ENCODE measurements around the gene FGF3. TPM values are rescaled to one million over a fixed set of nuclear protein-coding genes. Genes with fewer than 3 reads are reported as not detected.

Gene FGF3
- not detected for total RNA-seq

GRCh38 chr11:69818603-69819441, at the start of gene FGF3:
Gene FGF3, minus strand, starts transcription at chr11:69819416. Its CDS starts 483 bp downstream, at chr11:69818933.
- Mint-ChIP-seq H3K4me3 (no peak within 1 kb of the TSS), H3K9me3 (no peaks in the 10 kb centered on the region), H3K36me3 (no peaks in the 10 kb centered on the region), H3K4me1 (no peaks in the 10 kb centered on the region), H3K27me3 (peaks cover 61% of the 10 kb centered on the region), H3K27ac (no peak within 1 kb of the TSS)
- no peak for DNase-seq

GRCh38 chr11:69868871-69869270, 49.7 kb upstream of the FGF3 start:
- Mint-ChIP-seq H3K4me3 (no peak overlapping the region), H3K9me3 (no peaks in the 10 kb centered on the region), H3K27ac (no peak overlapping the region), H3K36me3 (no peaks in the 10 kb centered on the region), H3K4me1 (no peaks in the 10 kb centered on the region), H3K27me3 (peaks cover 18% of the 10 kb centered on the region)
- DNase-seq: no peak

- no peak for DNase-seq
- Mint-ChIP-seq H3K4me3 (no peak overlapping the region), H3K27me3 (peaks cover 22% of the 10 kb centered on the region), H3K4me1 (no peaks in the 10 kb centered on the region), H3K27ac (no peak overlapping the region), H3K9me3 (no peaks in the 10 kb centered on the region), H3K36me3 (no peaks in the 10 kb centered on the region)
These were observed 49.0 kb upstream of the FGF3 start for GRCh38 chr11:69868006-69868810.

- H3K36me3 Mint-ChIP-seq: no peaks in the 10 kb centered on the region
- H3K27me3 Mint-ChIP-seq: peaks cover 25% of the 10 kb centered on the region
- DNase-seq: no peak
- no peaks in the 10 kb centered on the region for H3K9me3 Mint-ChIP-seq
- no peak overlapping the region for H3K27ac Mint-ChIP-seq
- no peak overlapping the region for H3K4me3 Mint-ChIP-seq
- H3K4me1 Mint-ChIP-seq: no peaks in the 10 kb centered on the region
These were observed 48.1 kb upstream of the FGF3 start for GRCh38 chr11:69867076-69868005.

GRCh38 chr11:69866648-69867047, 47.4 kb upstream of the FGF3 start:
- Mint-ChIP-seq H3K27me3 (peaks cover 25% of the 10 kb centered on the region), H3K4me3 (no peak overlapping the region), H3K4me1 (no peaks in the 10 kb centered on the region), H3K9me3 (no peaks in the 10 kb centered on the region), H3K36me3 (no peaks in the 10 kb centered on the region), H3K27ac (no peak overlapping the region)
- DNase-seq: no peak

GRCh38 chr11:69865707-69866106, 46.5 kb upstream of the FGF3 start:
- Mint-ChIP-seq H3K9me3 (no peaks in the 10 kb centered on the region), H3K4me3 (no peak overlapping the region), H3K27ac (no peak overlapping the region), H3K36me3 (no peaks in the 10 kb centered on the region), H3K4me1 (no peaks in the 10 kb centered on the region), H3K27me3 (peaks cover 29% of the 10 kb centered on the region)
- DNase-seq: no peak

- peaks cover 30% of the 10 kb centered on the region for H3K27me3 Mint-ChIP-seq
- H3K9me3 Mint-ChIP-seq: no peaks in the 10 kb centered on the region
- DNase-seq: no peak
- H3K4me3 Mint-ChIP-seq: no peak overlapping the region
- H3K36me3 Mint-ChIP-seq: no peaks in the 10 kb centered on the region
- no peak overlapping the region for H3K27ac Mint-ChIP-seq
- H3K4me1 Mint-ChIP-seq: no peaks in the 10 kb centered on the region
These were observed 45.8 kb upstream of the FGF3 start for GRCh38 chr11:69864686-69865661.

GRCh38 chr11:69863544-69864200, 44.5 kb upstream of the FGF3 start:
- Mint-ChIP-seq H3K4me3 (no peak overlapping the region), H3K4me1 (no peaks in the 10 kb centered on the region), H3K36me3 (no peaks in the 10 kb centered on the region), H3K27ac (no peak overlapping the region), H3K27me3 (peaks cover 34% of the 10 kb centered on the region), H3K9me3 (no peaks in the 10 kb centered on the region)
- DNase-seq: no peak

- no peaks in the 10 kb centered on the region for H3K36me3 Mint-ChIP-seq
- H3K27me3 Mint-ChIP-seq: peaks cover 40% of the 10 kb centered on the region
- H3K27ac Mint-ChIP-seq: no peak overlapping the region
- no peaks in the 10 kb centered on the region for H3K9me3 Mint-ChIP-seq
- H3K4me3 Mint-ChIP-seq: no peak overlapping the region
- H3K4me1 Mint-ChIP-seq: no peaks in the 10 kb centered on the region
- no peak for DNase-seq
These were observed 43.8 kb upstream of the FGF3 start for GRCh38 chr11:69862797-69863543.

- H3K27ac Mint-ChIP-seq: no peak overlapping the region
- DNase-seq: no peak
- H3K36me3 Mint-ChIP-seq: no peaks in the 10 kb centered on the region
- no peaks in the 10 kb centered on the region for H3K9me3 Mint-ChIP-seq
- H3K27me3 Mint-ChIP-seq: peaks cover 40% of the 10 kb centered on the region
- no peaks in the 10 kb centered on the region for H3K4me1 Mint-ChIP-seq
- no peak overlapping the region for H3K4me3 Mint-ChIP-seq
These were observed 43.1 kb upstream of the FGF3 start for GRCh38 chr11:69862331-69862771.

GRCh38 chr11:69861901-69862300, 42.7 kb upstream of the FGF3 start:
- no peak for DNase-seq
- Mint-ChIP-seq H3K4me1 (no peaks in the 10 kb centered on the region), H3K4me3 (no peak overlapping the region), H3K27ac (no peak overlapping the region), H3K27me3 (peaks cover 40% of the 10 kb centered on the region), H3K9me3 (no peaks in the 10 kb centered on the region), H3K36me3 (no peaks in the 10 kb centered on the region)

GRCh38 chr11:69860796-69861445, 41.7 kb upstream of the FGF3 start:
- H3K27ac Mint-ChIP-seq: no peak overlapping the region
- H3K4me1 Mint-ChIP-seq: no peaks in the 10 kb centered on the region
- H3K9me3 Mint-ChIP-seq: no peaks in the 10 kb centered on the region
- no peak for DNase-seq
- no peaks in the 10 kb centered on the region for H3K36me3 Mint-ChIP-seq
- H3K4me3 Mint-ChIP-seq: no peak overlapping the region
- H3K27me3 Mint-ChIP-seq: peaks cover 38% of the 10 kb centered on the region

All from activated naive CD8-positive, alpha-beta T cell treated with anti-CD3 and anti-CD28 coated beads for 36 hours (primary cell).